Fibroblast of lung (primary cell): ENCODE data around the gene DPH6.

Experiments
- EZH2 ChIP-seq: IDR thresholded peaks from 2 replicates; pipeline ENCODE4 v1.5.1; 2012; ENCODE audit warnings: low read length, control low read depth, mild to moderate bottlenecking; ENCODE audit errors: missing control alignments
- TF ChIP-seq, protein P1 (sequence below), 2 donors: IDR thresholded peaks in 1 of 2; conservative IDR thresholded peaks in 1 of 2; 1 replicate in 1 of 2; 2 replicates in 1 of 2; pipeline ENCODE4 v1.5.1; 2011 to 2012; ENCODE audit warnings: low read length in 2 of 2, control low read depth in 1 of 2, inconsistent platforms in 1 of 2, low read depth in 1 of 2, mild to moderate bottlenecking in 1 of 2

DNA sequence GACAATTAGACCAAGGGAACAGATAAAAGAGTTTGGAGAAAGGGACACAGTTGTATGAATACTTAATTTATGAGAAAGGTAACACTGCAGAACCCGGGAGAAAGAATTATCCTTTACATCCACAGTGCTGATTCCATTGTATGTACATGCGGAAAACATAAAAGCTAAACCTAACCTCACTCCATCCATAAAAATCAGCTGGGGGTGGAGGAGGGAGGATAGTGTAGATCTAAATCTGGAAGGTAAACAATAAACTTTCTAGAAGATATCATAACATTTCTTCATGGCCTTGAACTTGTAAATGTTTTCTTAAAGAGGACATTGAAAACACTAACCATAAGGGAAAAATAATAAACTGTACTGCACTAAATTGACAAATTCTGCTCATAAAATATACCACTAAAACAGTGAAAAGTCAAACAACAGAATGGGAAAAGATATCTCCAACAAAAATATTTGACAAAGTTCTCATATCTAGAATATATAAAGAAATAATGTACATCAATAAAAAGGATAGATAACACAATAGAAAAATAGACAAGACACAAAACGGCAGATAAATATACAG, 220.5 kb downstream of the DPH6 start:
- TF ChIP-seq EZH2: no peak
- TF ChIP-seq, protein P1, sequence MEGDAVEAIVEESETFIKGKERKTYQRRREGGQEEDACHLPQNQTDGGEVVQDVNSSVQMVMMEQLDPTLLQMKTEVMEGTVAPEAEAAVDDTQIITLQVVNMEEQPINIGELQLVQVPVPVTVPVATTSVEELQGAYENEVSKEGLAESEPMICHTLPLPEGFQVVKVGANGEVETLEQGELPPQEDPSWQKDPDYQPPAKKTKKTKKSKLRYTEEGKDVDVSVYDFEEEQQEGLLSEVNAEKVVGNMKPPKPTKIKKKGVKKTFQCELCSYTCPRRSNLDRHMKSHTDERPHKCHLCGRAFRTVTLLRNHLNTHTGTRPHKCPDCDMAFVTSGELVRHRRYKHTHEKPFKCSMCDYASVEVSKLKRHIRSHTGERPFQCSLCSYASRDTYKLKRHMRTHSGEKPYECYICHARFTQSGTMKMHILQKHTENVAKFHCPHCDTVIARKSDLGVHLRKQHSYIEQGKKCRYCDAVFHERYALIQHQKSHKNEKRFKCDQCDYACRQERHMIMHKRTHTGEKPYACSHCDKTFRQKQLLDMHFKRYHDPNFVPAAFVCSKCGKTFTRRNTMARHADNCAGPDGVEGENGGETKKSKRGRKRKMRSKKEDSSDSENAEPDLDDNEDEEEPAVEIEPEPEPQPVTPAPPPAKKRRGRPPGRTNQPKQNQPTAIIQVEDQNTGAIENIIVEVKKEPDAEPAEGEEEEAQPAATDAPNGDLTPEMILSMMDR (conservative IDR thresholded peaks at IDR 0.05 in 1 of 2, IDR thresholded peaks at IDR 0.05 in 1 of 2; ENCODE audit: low read depth in 1 of 2, low read length in 2 of 2): no peak
